DND-41 (cell line): ENCODE data around the gene SLC2A6.

Experiments
- ATAC-seq: fragments of 200-7000 bp; cut with Tn5 transposase; 3 replicates; pipeline ENCODE4 v1.9.1; 2021; ENCODE audit warnings: low read depth; ENCODE audit not compliant: insufficient read depth
- DNase-seq: peaks from one replicate; pipeline ENCODE4 v3.0.0-alpha.2; 2020
- H2AFZ ChIP-seq: 2 replicates; pipeline ENCODE4 v1.6.0; 2012; ENCODE audit warnings: low read depth, low read length
- H3K27ac ChIP-seq: 2 replicates; pipeline ENCODE4 v1.5.1; 2012; ENCODE audit warnings: low read length, inconsistent platforms
- H3K27me3 ChIP-seq: fragments of 200-600 bp; sonication (generic); 2 replicates; pipeline ENCODE4 v1.6.0; 2012; ENCODE audit warnings: low read length, mild to moderate bottlenecking, inconsistent platforms; ENCODE audit not compliant: insufficient read depth, poor library complexity
- H3K36me3 ChIP-seq: 2 replicates; pipeline ENCODE4 v1.5.1; 2012; ENCODE audit warnings: low read length, inconsistent platforms; ENCODE audit not compliant: insufficient read depth
- H3K4me1 ChIP-seq: 2 replicates; pipeline ENCODE4 v1.5.1; 2012; ENCODE audit warnings: mild to moderate bottlenecking, low read length; ENCODE audit not compliant: insufficient read depth
- H3K4me2 ChIP-seq: 2 replicates; pipeline ENCODE4 v1.6.0; 2012; ENCODE audit warnings: mild to moderate bottlenecking, moderate library complexity, low read length, inconsistent platforms; ENCODE audit not compliant: insufficient read depth
- H3K4me3 ChIP-seq, 2 experiments: fragments of 200-600 bp in 1 of 2; shearing (Covaris generic) in 1 of 2; 2 replicates each; pipeline ENCODE4 v1.5.1; 2012 to 2016; ENCODE audit warnings: inconsistent platforms in 2 of 2, low read length in 2 of 2, mild to moderate bottlenecking in 2 of 2, low read depth in 1 of 2, moderate library complexity in 1 of 2
- H3K79me2 ChIP-seq: 2 replicates; pipeline ENCODE4 v1.6.0; 2012; ENCODE audit warnings: low read length, inconsistent platforms; ENCODE audit not compliant: insufficient read depth
- H3K9ac ChIP-seq: 2 replicates; pipeline ENCODE4 v1.6.0; 2012; ENCODE audit warnings: low read depth, mild to moderate bottlenecking, inconsistent platforms, low read length, moderate library complexity
- H3K9me3 ChIP-seq: 2 replicates; pipeline ENCODE4 v1.5.1; 2012; ENCODE audit warnings: low read length, moderate library complexity, mild to moderate bottlenecking, inconsistent platforms; ENCODE audit not compliant: insufficient read depth, severe bottlenecking
- H4K20me1 ChIP-seq: 2 replicates; pipeline ENCODE4 v1.6.0; 2012; ENCODE audit warnings: low read length; ENCODE audit not compliant: insufficient read depth
- EZH2 ChIP-seq: IDR thresholded peaks from 3 replicates; pipeline ENCODE4 v1.6.1; 2012; ENCODE audit warnings: borderline replicate concordance, low read depth, mild to moderate bottlenecking, moderate library complexity, low read length, inconsistent platforms; ENCODE audit not compliant: severe bottlenecking
- TF ChIP-seq, protein P1 (sequence below): IDR thresholded peaks from 2 replicates; pipeline ENCODE4 v1.5.1; 2012; ENCODE audit warnings: borderline replicate concordance, low read length, moderate library complexity, mild to moderate bottlenecking; ENCODE audit not compliant: poor library complexity, severe bottlenecking; ENCODE audit errors: extremely low read depth

Gene SLC2A6

GRCh38 chr9:133524146-133524545, 45.2 kb upstream of the SLC2A6 start:
- ATAC-seq (no peak), DNase-seq (no peak)
- 0 out of 2 replicates have a peak, but pooled peaks cover 4% of the 10 kb centered on the region for H4K20me1 ChIP-seq
- H3K9ac ChIP-seq = no peak overlapping the region
- H3K79me2 ChIP-seq = no peaks in the 10 kb centered on the region
- H3K27ac ChIP-seq = no peak overlapping the region
- H3K36me3 ChIP-seq = no peaks in the 10 kb centered on the region
- H3K9me3 ChIP-seq = no peaks in the 10 kb centered on the region
- TF ChIP-seq, protein P1, sequence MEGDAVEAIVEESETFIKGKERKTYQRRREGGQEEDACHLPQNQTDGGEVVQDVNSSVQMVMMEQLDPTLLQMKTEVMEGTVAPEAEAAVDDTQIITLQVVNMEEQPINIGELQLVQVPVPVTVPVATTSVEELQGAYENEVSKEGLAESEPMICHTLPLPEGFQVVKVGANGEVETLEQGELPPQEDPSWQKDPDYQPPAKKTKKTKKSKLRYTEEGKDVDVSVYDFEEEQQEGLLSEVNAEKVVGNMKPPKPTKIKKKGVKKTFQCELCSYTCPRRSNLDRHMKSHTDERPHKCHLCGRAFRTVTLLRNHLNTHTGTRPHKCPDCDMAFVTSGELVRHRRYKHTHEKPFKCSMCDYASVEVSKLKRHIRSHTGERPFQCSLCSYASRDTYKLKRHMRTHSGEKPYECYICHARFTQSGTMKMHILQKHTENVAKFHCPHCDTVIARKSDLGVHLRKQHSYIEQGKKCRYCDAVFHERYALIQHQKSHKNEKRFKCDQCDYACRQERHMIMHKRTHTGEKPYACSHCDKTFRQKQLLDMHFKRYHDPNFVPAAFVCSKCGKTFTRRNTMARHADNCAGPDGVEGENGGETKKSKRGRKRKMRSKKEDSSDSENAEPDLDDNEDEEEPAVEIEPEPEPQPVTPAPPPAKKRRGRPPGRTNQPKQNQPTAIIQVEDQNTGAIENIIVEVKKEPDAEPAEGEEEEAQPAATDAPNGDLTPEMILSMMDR = no peak
- no peak for TF ChIP-seq EZH2
- H3K4me3 ChIP-seq = no peak overlapping the region
- H2AFZ ChIP-seq = no peak overlapping the region
- peaks cover 10% of the 10 kb centered on the region for H3K27me3 ChIP-seq
- no peaks in the 10 kb centered on the region for H3K4me1 ChIP-seq
- H3K4me2 ChIP-seq = no peak overlapping the region

DNA sequence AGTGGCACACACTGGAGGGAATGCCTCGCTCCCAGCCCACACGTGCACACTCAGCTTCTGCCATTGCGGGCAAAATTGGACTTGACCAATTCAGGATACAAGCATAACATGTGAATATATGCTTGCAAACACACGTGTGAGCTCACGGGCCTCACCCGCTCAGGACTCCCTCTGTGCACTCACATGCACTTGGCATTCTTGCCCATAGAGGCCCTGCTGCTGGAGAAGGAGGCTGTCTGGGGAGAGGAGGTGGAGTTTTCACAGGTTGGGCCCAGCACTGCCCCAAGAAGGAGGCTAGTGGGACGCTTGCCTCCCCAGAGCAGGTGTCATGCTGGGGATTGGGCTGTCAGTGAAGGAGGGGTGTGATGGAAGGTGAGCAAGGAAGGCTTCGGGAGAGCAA, 44.2 kb upstream of the SLC2A6 start:
- no peak for ATAC-seq
- Histone ChIP-seq H3K27me3 (peaks cover 7% of the 10 kb centered on the region), H3K4me1 (no peaks in the 10 kb centered on the region)

GRCh38 chr9:133522073-133522910, 43.4 kb upstream of the SLC2A6 start:
- H2AFZ ChIP-seq = no peak overlapping the region
- no peak for DNase-seq
- H3K4me3 ChIP-seq = no peak overlapping the region
- H3K27me3 ChIP-seq = peaks cover 6% of the 10 kb centered on the region
- H3K36me3 ChIP-seq = no peaks in the 10 kb centered on the region
- ATAC-seq = no peak; the same call in 2 of the 3 replicates
- no peak overlapping the region for H3K9ac ChIP-seq
- H3K4me2 ChIP-seq = no peak overlapping the region
- H3K4me1 ChIP-seq = no peaks in the 10 kb centered on the region
- no peak for TF ChIP-seq EZH2
- TF ChIP-seq, protein P1 = no peak
- no peaks in the 10 kb centered on the region for H3K9me3 ChIP-seq
- H4K20me1 ChIP-seq = no peaks in the 10 kb centered on the region
- H3K79me2 ChIP-seq = no peaks in the 10 kb centered on the region
- H3K27ac ChIP-seq = no peak overlapping the region

More for the DNA sequence above, 44.2 kb upstream of the SLC2A6 start:
- H3K9ac ChIP-seq = no peak overlapping the region
- no peak overlapping the region for H3K4me2 ChIP-seq
- no peak overlapping the region for H2AFZ ChIP-seq
- no peak for TF ChIP-seq EZH2
- TF ChIP-seq, protein P1 = no peak
- no peaks in the 10 kb centered on the region for H3K9me3 ChIP-seq
- DNase-seq = no peak
- no peaks in the 10 kb centered on the region for H4K20me1 ChIP-seq
- H3K79me2 ChIP-seq = no peaks in the 10 kb centered on the region
- no peak overlapping the region for H3K4me3 ChIP-seq
- H3K36me3 ChIP-seq = no peaks in the 10 kb centered on the region
- H3K27ac ChIP-seq = no peak overlapping the region
